Measurements from ENCODE around the gene TREX2.

The TREX2 gene

GRCh38 chrX:153433781-153434285 lies 12.0 kb downstream of the TREX2 start:
- no peak for DNase-seq

- no peak for DNase-seq
Measured at GRCh38 chrX:153433161-153433680, 12.6 kb downstream of the TREX2 start.

- DNase-seq: no peak
Measured at GRCh38 chrX:153430796-153431195, 15.1 kb downstream of the TREX2 start.

- DNase-seq: no peak
Measured at GRCh38 chrX:153426204-153426603, 19.7 kb downstream of the TREX2 start.

- no peak for DNase-seq
Measured at GRCh38 chrX:153423652-153424051, 22.2 kb downstream of the TREX2 start.

- no peak for DNase-seq
Measured at GRCh38 chrX:153421856-153422255, 24.0 kb downstream of the TREX2 start.

- no peak for DNase-seq
Measured at GRCh38 chrX:153420851-153421599, 24.8 kb downstream of the TREX2 start.

- no peak for DNase-seq
Measured at GRCh38 chrX:153417637-153418036, 28.2 kb downstream of the TREX2 start.

GRCh38 chrX:153416781-153417450 lies 28.9 kb downstream of the TREX2 start:
- DNase-seq: no peak

- DNase-seq: no peak
Measured at GRCh38 chrX:153414856-153415510, 30.9 kb downstream of the TREX2 start.

GRCh38 chrX:153413731-153414130 lies 32.1 kb downstream of the TREX2 start:
- DNase-seq: no peak

- DNase-seq: no peak
Measured at GRCh38 chrX:153412746-153413720, 32.8 kb downstream of the TREX2 start.

GRCh38 chrX:153411988-153412574 lies 33.8 kb downstream of the TREX2 start:
- DNase-seq: no peak

- DNase-seq: peak; percentile 57
Measured at GRCh38 chrX:153411255-153411987, 34.4 kb downstream of the TREX2 start, which contains the start of gene ZFP92. TSS of gene ZFP92 (plus strand) at chrX:153411472. CDS start at chrX:153418323, 6,851 bp downstream.

GRCh38 chrX:153410888-153411254 lies 35.0 kb downstream of the TREX2 start:
- no peak for DNase-seq

- DNase-seq: no peak
Measured at GRCh38 chrX:153410373-153410772, 35.5 kb downstream of the TREX2 start.

- no peak for DNase-seq
Measured at GRCh38 chrX:153409414-153410101, 36.3 kb downstream of the TREX2 start.

- DNase-seq: no peak
Measured at GRCh38 chrX:153408871-153409351, 36.9 kb downstream of the TREX2 start.

- DNase-seq: no peak
Measured at GRCh38 chrX:153408221-153408721, 37.6 kb downstream of the TREX2 start.

- DNase-seq: no peak
Measured at GRCh38 chrX:153407736-153408135, 38.1 kb downstream of the TREX2 start.
